K562 (cell line): ENCODE results near the gene ZNF155. TPM values are rescaled to one million over a fixed set of nuclear protein-coding genes. Genes with fewer than 3 reads are reported as not detected.
A peak's percentile ranks its signal among the peaks of the same experiment; 100 is the strongest.

ENCODE experiments used
- ATAC-seq: fragments of 200-7000 bp; cut with Tn5 transposase; 3 replicates; pipeline ENCODE4 v1.9.1; 2020; ENCODE audit warnings: moderate library complexity
- BruUV-seq: library from RNA; stranded (reverse); fragments of 400-500 nt; replicated peaks from 2 replicates; lab custom pipeline; 2021; lab: Mats Ljungman, UMichigan
- CTCF ChIA-PET: fragments of 300-600 bp; formaldehyde crosslinking; extraction: SDS; loops from one replicate; lab custom pipeline; 2021; ENCODE audit warnings: low intra/inter-chr PET ratio; lab: Yijun Ruan, JAX
- POLR2A ChIA-PET: fragments of 300-600, 350-650 bp; sonication (Branson Sonifier 250); formaldehyde crosslinking; extraction: SDS; loops from one replicate; lab custom pipeline; 2021; ENCODE audit warnings: antibody characterized with exemption, inconsistent platforms; lab: Yijun Ruan, JAX
- DNase-seq, 4 experiments: peaks; one replicate each; pipeline versions ENCODE4 v3.0.0 to v3.0.0-alpha.2; 2011 to 2018; ENCODE audit warnings: low spot score in 3 of 4, mixed read lengths in 3 of 4; ENCODE audit errors: extremely low read depth in 1 of 4
- FAIRE-seq: peaks from 2 replicates; lab custom pipeline; 2011; peaks lifted over from hg19 to GRCh38; lab: Jason Lieb, UNC
- H2AFZ ChIP-seq: 2 replicates; pipeline ENCODE4 v1.6.0; 2011; ENCODE audit warnings: low read depth, low read length, control low read depth, inconsistent platforms
- H3K27ac ChIP-seq: fragments of 200-600 bp; 3 replicates; pipeline ENCODE4 v1.8.0; 2011; ENCODE audit warnings: low read depth, mild to moderate bottlenecking, control low read depth, inconsistent platforms, low read length, moderate library complexity, mixed read lengths; ENCODE audit errors: extremely low read depth
- H3K27me3 ChIP-seq, 2 experiments: fragments of 300-600 bp in 1 of 2; 2 replicates in 1 of 2; 3 replicates in 1 of 2; pipeline versions ENCODE4 v1.6.0 to v1.8.0; 2011; ENCODE audit warnings: inconsistent platforms in 2 of 2, low read length in 2 of 2, mild to moderate bottlenecking in 1 of 2, mixed read lengths in 1 of 2, moderate library complexity in 1 of 2; ENCODE audit not compliant: control insufficient read depth in 2 of 2, insufficient read depth in 2 of 2
- H3K36me3 ChIP-seq: fragments of 300-600 bp; 3 replicates; pipeline ENCODE4 v1.8.0; 2011; ENCODE audit warnings: mild to moderate bottlenecking, low read length, inconsistent platforms; ENCODE audit not compliant: control insufficient read depth, insufficient read depth
- H3K4me1 ChIP-seq, 2 experiments: fragments of 200-600 bp in 1 of 2; replicated peaks in 1 of 2; 2 replicates in 1 of 2; 3 replicates in 1 of 2; pipeline versions ENCODE4 v1.5.1 to v1.8.0; 2011; ENCODE audit warnings: inconsistent platforms in 2 of 2, low read length in 2 of 2, mild to moderate bottlenecking in 1 of 2, mixed read lengths in 1 of 2, moderate library complexity in 1 of 2; ENCODE audit not compliant: control insufficient read depth in 2 of 2, insufficient read depth in 2 of 2
- H3K4me2 ChIP-seq: 2 replicates; pipeline ENCODE4 v1.6.1; 2011; ENCODE audit warnings: low read length, control low read depth, inconsistent platforms, mixed read lengths; ENCODE audit not compliant: insufficient read depth
- H3K4me3 ChIP-seq: fragments of 200-600 bp; sonication (generic), shearing (Covaris generic); 2 replicates; pipeline ENCODE4 v1.5.1; 2016; ENCODE audit warnings: control low read depth, inconsistent platforms
- H3K79me2 ChIP-seq: fragments of 200-600 bp; 3 replicates; pipeline ENCODE4 v1.8.0; 2011; ENCODE audit warnings: low read length, inconsistent platforms; ENCODE audit not compliant: control insufficient read depth, insufficient read depth
- H3K9ac ChIP-seq, 2 experiments: 2 replicates each; pipeline versions ENCODE4 v1.6.0 to v1.6.1; 2011; ENCODE audit warnings: low read depth in 2 of 2, low read length in 2 of 2, control low read depth in 1 of 2, inconsistent platforms in 1 of 2, mild to moderate bottlenecking in 1 of 2, mixed read lengths in 1 of 2; ENCODE audit not compliant: insufficient read depth in 1 of 2
- H3K9me1 ChIP-seq: one replicate; pipeline ENCODE4 v1.6.0; 2011; ENCODE audit warnings: inconsistent platforms, mild to moderate bottlenecking, low read length, moderate library complexity; ENCODE audit not compliant: control insufficient read depth, insufficient read depth
- H3K9me3 ChIP-seq: replicated peaks from 2 replicates; pipeline ENCODE4 v1.5.1; 2011; ENCODE audit warnings: low read depth, low read length, inconsistent platforms; ENCODE audit not compliant: control insufficient read depth, insufficient read depth
- H4K20me1 ChIP-seq: replicated peaks from 2 replicates; pipeline ENCODE4 v1.6.1; 2011; ENCODE audit warnings: low read length, inconsistent platforms, mixed read lengths; ENCODE audit not compliant: control insufficient read depth, insufficient read depth
- CEBPB ChIP-seq: fragments of 450-650 bp; IDR thresholded peaks from 2 replicates; pipeline ENCODE4 v1.6.1; 2016; ENCODE audit warnings: missing genetic modification characterization, missing compliant biosample characterization
- CEBPG ChIP-seq, 3 experiments: fragments of 200-800 bp in 1 of 3; sonication (Bioruptor generic) in 1 of 3; sonication (generic) in 1 of 3; formaldehyde crosslinking in 1 of 3; IDR thresholded peaks in 2 of 3; conservative IDR thresholded peaks in 1 of 3; 2 replicates each; pipeline versions ENCODE4 v1.6.1 to v1.8.0; 2016 to 2022; ENCODE audit warnings: missing compliant biosample characterization in 2 of 3, missing genetic modification characterization in 2 of 3, mild to moderate bottlenecking in 1 of 3, missing genetic modification reagents in 1 of 3
- SAP30 ChIP-seq: fragments of 200-600 bp; sonication (generic); IDR thresholded peaks from 2 replicates; pipeline ENCODE4 v1.6.1; 2012; ENCODE audit warnings: borderline replicate concordance, low read depth, mild to moderate bottlenecking, moderate library complexity, low read length, control low read depth, inconsistent platforms; ENCODE audit not compliant: insufficient read depth, poor library complexity, severe bottlenecking
- TCF7L2 ChIP-seq: fragments of 150-350 bp; IDR thresholded peaks from 2 replicates; pipeline ENCODE4 v1.6.1; 2016; ENCODE audit warnings: low read depth, mild to moderate bottlenecking, low read length, moderate library complexity
- YY1 ChIP-seq, 3 experiments: IDR thresholded peaks; 2 replicates each; pipeline ENCODE4 v1.6.1; 2011; ENCODE audit warnings: low read length in 2 of 3, mild to moderate bottlenecking in 2 of 3, moderate library complexity in 2 of 3, borderline replicate concordance in 1 of 3, control low read depth in 1 of 3, low read depth in 1 of 3; ENCODE audit not compliant: insufficient read depth in 3 of 3, insufficient replicate concordance in 2 of 3, control insufficient read depth in 1 of 3, insufficient read length in 1 of 3; ENCODE audit errors: extremely low read depth in 1 of 3
- WGBS: fragments of 100-300 bp; shearing (Covaris generic); methylation state at CpG from one replicate; pipeline ENCODE4 v1.1.6; 2016; ENCODE audit warnings: low coverage, mixed read lengths; ENCODE audit not compliant: insufficient coverage; ENCODE audit errors: missing lambda C conversion rate; 5-methylcytosine and 5-hydroxymethylcytosine counted together
- in situ Hi-C: fragments of 300-500 bp; cut with MboI; formaldehyde crosslinking; loops from 4 replicates; pipeline ENCODE4 v1.15.0; 2018; ENCODE audit warnings: inconsistent platforms, mixed read lengths
- intact Hi-C: fragments of 100-400 bp; cut with micrococcal nuclease; formaldehyde crosslinking; loops from 2 replicates; pipeline ENCODE4 v1.14.2; 2022
- polyA plus RNA-seq, 8 experiments: library from polyadenylated mRNA; depleted of rRNA in 4 of 8; stranded (reverse) in 5 of 8; unstranded in 3 of 8; fragments of >200 nt; fragmentation: Nextera tagmentation in 2 of 8; fragmentation: Illumina TruSeq in 1 of 8; extraction: Ambion mirVana in 2 of 8; extraction: Trizol in 1 of 8; gene quantifications; 2 replicates each; pipeline versions ENCODE4 v1.2.1 to v1.2.3, GENCODE V29; 2011 to 2014; ENCODE audit warnings: inconsistent platforms in 1 of 8, missing spikeins in 1 of 8
- total RNA-seq, 7 experiments: library from RNA; depleted of rRNA in 6 of 7; stranded (reverse); fragments of >200 nt in 6 of 7; fragmentation: Illumina TruSeq in 2 of 7; extraction: Trizol in 2 of 7; gene quantifications; 2 replicates each; pipeline versions ENCODE4 v1.2.1 to v1.2.3, GENCODE V29; 2011 to 2021; ENCODE audit warnings: low replicate concordance in 1 of 7

Gene ZNF155
- total and polyA plus RNA-seq, 9 of the 15 experiments (the other 6 are each of a cell fraction or from before 2014, with no cell fraction given) = 0.09 to 0.76 (median 0.37) TPM

DNA sequence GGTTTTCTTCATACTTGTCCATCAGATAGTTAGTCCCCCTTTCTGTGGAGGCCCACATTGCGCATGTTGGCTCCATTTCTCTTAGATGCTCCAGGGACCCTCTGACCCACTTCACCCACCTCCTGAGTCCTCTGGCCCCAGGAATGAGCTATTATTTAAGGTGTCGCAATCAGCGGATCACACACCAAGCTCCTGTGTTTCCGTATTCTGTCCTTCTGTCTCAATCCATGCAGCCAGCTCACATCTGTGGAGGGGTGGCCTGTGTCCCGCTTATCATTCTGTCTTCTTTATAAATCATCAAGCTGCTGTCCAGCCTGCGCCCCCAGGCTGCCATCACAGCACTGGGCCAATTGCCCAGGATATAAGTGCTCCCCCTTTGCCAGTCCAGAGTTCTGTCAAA, 23.5 kb downstream of the ZNF155 start:
- H3K79me2 ChIP-seq = peaks cover 7% of the 10 kb centered on the region; the same call in 1 of the 3 replicates
- H4K20me1 ChIP-seq = no peaks in the 10 kb centered on the region
- no peak for DNase-seq
- intact Hi-C loops (loop anchor here (10.0 kb wide), 1 partner anchor 107 kb away; the partner anchor contains the start of gene ZNF225), in situ Hi-C loops (no loop called here)
- H3K9me1 ChIP-seq = no peaks in the 10 kb centered on the region
- no peak for FAIRE-seq
- peaks cover 17% of the 10 kb centered on the region; the same call in 2 of the 3 replicates for H3K36me3 ChIP-seq
- no TSS peak for BruUV-seq
- H3K9ac ChIP-seq = no peak overlapping the region
- no peak overlapping the region for H3K4me3 ChIP-seq
- peaks cover 0 to 4% of the 10 kb centered on the region in 2 experiments; a peak in 2 of 5 replicates for H3K4me1 ChIP-seq
- ChIA-PET CTCF (no interaction called here), POLR2A (no interaction called here)
- no peaks in the 10 kb centered on the region for H3K27me3 ChIP-seq
- H3K4me2 ChIP-seq = no peak overlapping the region
- ATAC-seq = no peak
- TF ChIP-seq CEBPB (tag) (peak; percentile 50), YY1 (IDR thresholded peaks at IDR 0.05; ENCODE audit: borderline replicate concordance in 1 of 3, control insufficient read depth in 1 of 3, extremely low read depth in 1 of 3, insufficient read depth in 3 of 3, insufficient read length in 1 of 3, insufficient replicate concordance in 2 of 3, low read depth in 1 of 3, low read length in 2 of 3) (no peak), CEBPG (CRISPR knock-in tag; IDR thresholded peaks at IDR 0.05) (no peak), CEBPG (tag; conservative IDR thresholded peaks at IDR 0.05 in 1 of 2, IDR thresholded peaks at IDR 0.05 in 1 of 2) (peak in 1 of 2 experiments; percentile 49; a peak in 1 of 4 replicates), SAP30 (no peak), TCF7L2 (no peak)
- H3K27ac ChIP-seq = no peak overlapping the region
- H3K9me3 ChIP-seq = peaks cover 4% of the 10 kb centered on the region; the same call in 1 of the 2 replicates
- 71% methylated on average over 6 of the region's 6 CpGs for WGBS
- no peak overlapping the region for H2AFZ ChIP-seq
